ENCODE measurements around the gene MGST2. TPM values are rescaled to one million over a fixed set of nuclear protein-coding genes. Genes with fewer than 3 reads are reported as not detected.

Gene MGST2
- total and polyA plus RNA-seq, 5 donors = 98.1 to 173 (median 121) TPM

GRCh38 chr4:139740531-139741041, 75.0 kb downstream of the MGST2 start:
- Histone ChIP-seq H3K27ac (ENCODE audit: low read length) (peak overlapping the region; percentile 69), H3K4me1 (ENCODE audit: control insufficient read depth, insufficient read depth, low read length) (peaks cover 9% of the 10 kb centered on the region), H3K4me3 (ENCODE audit: low read length) (no peak overlapping the region), H3K9me3 (ENCODE audit: control insufficient read depth, low read length) (no peaks in the 10 kb centered on the region), H3K27me3 (ENCODE audit: control insufficient read depth, insufficient read depth) (no peaks in the 10 kb centered on the region)
- peak; percentile 96 for ATAC-seq
- WGBS = 7% methylated on average over 10 of the region's 10 CpGs
- intact Hi-C loops (cut with DNase I) = loop anchor here in 1 of 4 donors (10.0 kb wide), 1 partner anchor 84 kb away; no protein-coding TSS in a partner anchor
- peak; percentile 78 to 89 (median 83) for DNase-seq

DNA sequence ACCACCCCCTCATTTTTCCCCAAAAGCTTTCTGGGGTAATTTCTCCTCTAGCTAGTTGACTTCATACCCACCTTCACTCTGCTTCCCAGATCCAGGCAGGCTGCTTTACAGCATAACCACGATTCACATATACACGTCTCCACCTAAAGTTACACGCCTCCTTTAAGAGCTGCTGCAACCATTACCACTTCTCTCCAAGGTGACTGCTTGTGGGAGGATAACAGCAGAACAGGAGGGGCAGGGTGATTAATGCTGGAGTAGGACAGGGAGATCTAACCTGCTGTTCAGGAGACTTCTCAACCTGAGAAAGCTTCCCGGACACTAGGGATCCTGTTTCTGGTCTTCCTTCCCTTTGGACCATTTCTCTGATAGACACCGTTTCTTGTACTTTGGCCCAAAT, 77.4 kb downstream of the MGST2 start:
- no peak overlapping the region for H3K4me3 ChIP-seq (ENCODE audit: low read length)
- 74% methylated on average over 5 of the region's 5 CpGs for WGBS
- intact Hi-C loops (cut with DNase I) = loop anchor here in 1 of 4 donors (10.0 kb wide), 1 partner anchor 82 kb away; no protein-coding TSS in a partner anchor
- H3K27me3 ChIP-seq (ENCODE audit: control insufficient read depth, insufficient read depth) = no peaks in the 10 kb centered on the region
- H3K27ac ChIP-seq (ENCODE audit: low read length) = no peak overlapping the region
- peaks cover 9% of the 10 kb centered on the region for H3K4me1 ChIP-seq (ENCODE audit: control insufficient read depth, insufficient read depth, low read length)
- no peaks in the 10 kb centered on the region for H3K9me3 ChIP-seq (ENCODE audit: control insufficient read depth, low read length)
- DNase-seq (no peak), ATAC-seq (no peak)

- H3K4me3 ChIP-seq (ENCODE audit: low read length) = no peak overlapping the region
- no peak overlapping the region for H3K27ac ChIP-seq (ENCODE audit: low read length)
- ATAC-seq (no peak), DNase-seq (no peak)
- no peaks in the 10 kb centered on the region for H3K27me3 ChIP-seq (ENCODE audit: control insufficient read depth, insufficient read depth)
- H3K9me3 ChIP-seq (ENCODE audit: control insufficient read depth, low read length) = no peaks in the 10 kb centered on the region
- 98% methylated on average over 1 of the region's 1 CpG for WGBS
- intact Hi-C loops (cut with DNase I) = loop anchor here in 1 of 4 donors (10.0 kb wide), 1 partner anchor 81 kb away; no protein-coding TSS in a partner anchor
- peaks cover 9% of the 10 kb centered on the region for H3K4me1 ChIP-seq (ENCODE audit: control insufficient read depth, insufficient read depth, low read length)
Measured at GRCh38 chr4:139744232-139744631, 78.6 kb downstream of the MGST2 start.

- DNase-seq = no peak
- intact Hi-C loops (cut with DNase I) = loop anchor here in 1 of 4 donors (10.0 kb wide), 1 partner anchor 80 kb away; no protein-coding TSS in a partner anchor
- ATAC-seq = no peak
- Histone ChIP-seq H3K27me3 (ENCODE audit: control insufficient read depth, insufficient read depth) (no peaks in the 10 kb centered on the region), H3K27ac (ENCODE audit: low read length) (no peak overlapping the region), H3K4me1 (ENCODE audit: control insufficient read depth, insufficient read depth, low read length) (peaks cover 5% of the 10 kb centered on the region), H3K4me3 (ENCODE audit: low read length) (no peak overlapping the region), H3K9me3 (ENCODE audit: control insufficient read depth, low read length) (no peaks in the 10 kb centered on the region)
- WGBS = 90% methylated on average over 6 of the region's 6 CpGs
Measured at GRCh38 chr4:139745111-139745639, 79.6 kb downstream of the MGST2 start.

GRCh38 chr4:139746431-139747171, 81.0 kb downstream of the MGST2 start:
- no peaks in the 10 kb centered on the region for H3K9me3 ChIP-seq (ENCODE audit: control insufficient read depth, low read length)
- H3K4me1 ChIP-seq (ENCODE audit: control insufficient read depth, insufficient read depth, low read length) = no peaks in the 10 kb centered on the region
- H3K4me3 ChIP-seq (ENCODE audit: low read length) = no peak overlapping the region
- intact Hi-C loops (cut with DNase I) = loop anchor here in 1 of 4 donors (10.0 kb wide), 1 partner anchor 78 kb away; no protein-coding TSS in a partner anchor
- WGBS = 75% methylated on average over 12 of the region's 12 CpGs
- no peak overlapping the region for H3K27ac ChIP-seq (ENCODE audit: low read length)
- no peaks in the 10 kb centered on the region for H3K27me3 ChIP-seq (ENCODE audit: control insufficient read depth, insufficient read depth)
- no peak for DNase-seq
- no peak for ATAC-seq

- H3K4me3 ChIP-seq (ENCODE audit: low read length) = no peak overlapping the region
- no peaks in the 10 kb centered on the region for H3K9me3 ChIP-seq (ENCODE audit: control insufficient read depth, low read length)
- WGBS = 74% methylated on average over 6 of the region's 6 CpGs
- intact Hi-C loops (cut with DNase I) = loop anchor here in 1 of 4 donors (10.0 kb wide), 1 partner anchor 75 kb away; no protein-coding TSS in a partner anchor
- H3K27me3 ChIP-seq (ENCODE audit: control insufficient read depth, insufficient read depth) = no peaks in the 10 kb centered on the region
- H3K27ac ChIP-seq (ENCODE audit: low read length) = no peak overlapping the region
- ATAC-seq (no peak), DNase-seq (no peak)
- H3K4me1 ChIP-seq (ENCODE audit: control insufficient read depth, insufficient read depth, low read length) = no peaks in the 10 kb centered on the region
Measured at GRCh38 chr4:139749338-139749737, 83.7 kb downstream of the MGST2 start.

GRCh38 chr4:139749835-139750498, 84.3 kb downstream of the MGST2 start:
- WGBS = 84% methylated on average over 4 of the region's 4 CpGs
- Histone ChIP-seq H3K9me3 (ENCODE audit: control insufficient read depth, low read length) (no peaks in the 10 kb centered on the region), H3K4me3 (ENCODE audit: low read length) (no peak overlapping the region), H3K27me3 (ENCODE audit: control insufficient read depth, insufficient read depth) (no peaks in the 10 kb centered on the region), H3K27ac (ENCODE audit: low read length) (no peak overlapping the region), H3K4me1 (ENCODE audit: control insufficient read depth, insufficient read depth, low read length) (no peaks in the 10 kb centered on the region)
- intact Hi-C loops (cut with DNase I) = loop anchor here in 1 of 4 donors (10.0 kb wide), 1 partner anchor 75 kb away; no protein-coding TSS in a partner anchor
- DNase-seq (no peak), ATAC-seq (no peak)

DNA sequence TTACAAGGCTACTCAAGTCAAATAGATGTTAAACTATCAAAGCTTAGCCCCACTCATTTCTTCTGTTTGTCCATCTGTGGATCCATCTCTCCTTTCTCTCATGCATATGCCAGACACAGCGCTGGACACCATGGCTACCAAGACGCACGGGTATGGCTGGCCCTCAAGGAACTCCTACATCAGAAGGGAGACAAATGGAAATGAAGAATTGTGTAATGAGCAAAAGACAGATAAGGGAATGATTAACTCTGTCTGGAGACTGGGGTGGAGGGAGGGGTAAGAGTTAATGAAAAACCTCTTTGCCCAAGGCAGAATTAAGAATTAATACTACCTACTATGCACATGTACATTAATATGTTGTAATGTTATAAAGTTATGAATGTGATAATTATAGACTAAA, 88.1 kb downstream of the MGST2 start:
- no peak overlapping the region for H3K27ac ChIP-seq (ENCODE audit: low read length)
- no peak for DNase-seq
- no peak overlapping the region for H3K4me3 ChIP-seq (ENCODE audit: low read length)
- no peak for ATAC-seq
- 88% methylated on average over 3 of the region's 3 CpGs for WGBS
- H3K9me3 ChIP-seq (ENCODE audit: control insufficient read depth, low read length) = no peaks in the 10 kb centered on the region
- H3K27me3 ChIP-seq (ENCODE audit: control insufficient read depth, insufficient read depth) = no peaks in the 10 kb centered on the region
- H3K4me1 ChIP-seq (ENCODE audit: control insufficient read depth, insufficient read depth, low read length) = peaks cover 5% of the 10 kb centered on the region
- intact Hi-C loops (cut with DNase I) = no loop called here

Other genes with a start within 250 kb of the MGST2 start
- 1 to 10 TPM; 6.9 to 7.9 (median 7.3) TPM for gene RAB33B, start 211.7 kb upstream of the MGST2 start, total RNA-seq
- gene RAB33B, start 211.7 kb upstream of the MGST2 start, polyA plus RNA-seq = 3.5 TPM
- gene SETD7, start 109.6 kb upstream of the MGST2 start, total RNA-seq = 10 to 100 TPM; 51.6 to 61.9 (median 57.5) TPM
- gene SETD7, start 109.6 kb upstream of the MGST2 start, polyA plus RNA-seq = 17.8 TPM

All from right cardiac atrium (tissue), 5 donors.